ENCODE data around the gene ZFP64.
"Not testable (repeated sequence)": the region's sequence is repeated elsewhere in the genome, so short reads cannot be mapped to it uniquely, and the experiment has no call there.

DNA sequence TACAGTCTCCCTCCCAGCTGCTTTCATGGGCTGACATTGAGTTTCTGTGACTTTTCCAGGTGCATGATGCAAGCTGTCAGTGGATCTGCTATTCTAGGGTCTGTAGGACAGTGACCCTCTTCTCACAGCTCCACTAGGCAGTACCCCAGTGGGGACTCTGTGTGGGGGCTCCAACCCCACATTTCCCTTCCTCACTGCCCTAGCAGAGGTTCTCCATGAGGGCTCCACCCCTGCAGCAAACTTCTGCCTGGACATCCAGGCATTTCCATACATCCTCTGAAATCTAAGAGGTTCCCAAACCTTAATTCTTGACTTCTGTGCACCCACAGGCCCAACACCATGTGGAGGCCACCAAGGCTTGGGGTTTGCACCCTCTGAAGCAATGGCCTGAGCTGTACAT, 29.3 kb upstream of the ZFP64 start:
- TF ChIP-seq, protein P1, sequence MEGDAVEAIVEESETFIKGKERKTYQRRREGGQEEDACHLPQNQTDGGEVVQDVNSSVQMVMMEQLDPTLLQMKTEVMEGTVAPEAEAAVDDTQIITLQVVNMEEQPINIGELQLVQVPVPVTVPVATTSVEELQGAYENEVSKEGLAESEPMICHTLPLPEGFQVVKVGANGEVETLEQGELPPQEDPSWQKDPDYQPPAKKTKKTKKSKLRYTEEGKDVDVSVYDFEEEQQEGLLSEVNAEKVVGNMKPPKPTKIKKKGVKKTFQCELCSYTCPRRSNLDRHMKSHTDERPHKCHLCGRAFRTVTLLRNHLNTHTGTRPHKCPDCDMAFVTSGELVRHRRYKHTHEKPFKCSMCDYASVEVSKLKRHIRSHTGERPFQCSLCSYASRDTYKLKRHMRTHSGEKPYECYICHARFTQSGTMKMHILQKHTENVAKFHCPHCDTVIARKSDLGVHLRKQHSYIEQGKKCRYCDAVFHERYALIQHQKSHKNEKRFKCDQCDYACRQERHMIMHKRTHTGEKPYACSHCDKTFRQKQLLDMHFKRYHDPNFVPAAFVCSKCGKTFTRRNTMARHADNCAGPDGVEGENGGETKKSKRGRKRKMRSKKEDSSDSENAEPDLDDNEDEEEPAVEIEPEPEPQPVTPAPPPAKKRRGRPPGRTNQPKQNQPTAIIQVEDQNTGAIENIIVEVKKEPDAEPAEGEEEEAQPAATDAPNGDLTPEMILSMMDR (IDR thresholded peaks at IDR 0.05; ENCODE audit: low read depth, low read length) = not testable (repeated sequence)
- not testable (repeated sequence) for TF ChIP-seq MYC (IDR thresholded peaks at IDR 0.05; ENCODE audit: low read depth, low read length); POLR2A (IDR thresholded peaks at IDR 0.05; ENCODE audit: extremely low read depth, insufficient read length)
- TF ChIP-seq, protein P2, sequence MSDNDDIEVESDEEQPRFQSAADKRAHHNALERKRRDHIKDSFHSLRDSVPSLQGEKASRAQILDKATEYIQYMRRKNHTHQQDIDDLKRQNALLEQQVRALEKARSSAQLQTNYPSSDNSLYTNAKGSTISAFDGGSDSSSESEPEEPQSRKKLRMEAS (IDR thresholded peaks at IDR 0.05; ENCODE audit: low read depth, low read length) = not testable (repeated sequence)
